ENCODE data around the gene PLN.

PLN gene

DNA sequence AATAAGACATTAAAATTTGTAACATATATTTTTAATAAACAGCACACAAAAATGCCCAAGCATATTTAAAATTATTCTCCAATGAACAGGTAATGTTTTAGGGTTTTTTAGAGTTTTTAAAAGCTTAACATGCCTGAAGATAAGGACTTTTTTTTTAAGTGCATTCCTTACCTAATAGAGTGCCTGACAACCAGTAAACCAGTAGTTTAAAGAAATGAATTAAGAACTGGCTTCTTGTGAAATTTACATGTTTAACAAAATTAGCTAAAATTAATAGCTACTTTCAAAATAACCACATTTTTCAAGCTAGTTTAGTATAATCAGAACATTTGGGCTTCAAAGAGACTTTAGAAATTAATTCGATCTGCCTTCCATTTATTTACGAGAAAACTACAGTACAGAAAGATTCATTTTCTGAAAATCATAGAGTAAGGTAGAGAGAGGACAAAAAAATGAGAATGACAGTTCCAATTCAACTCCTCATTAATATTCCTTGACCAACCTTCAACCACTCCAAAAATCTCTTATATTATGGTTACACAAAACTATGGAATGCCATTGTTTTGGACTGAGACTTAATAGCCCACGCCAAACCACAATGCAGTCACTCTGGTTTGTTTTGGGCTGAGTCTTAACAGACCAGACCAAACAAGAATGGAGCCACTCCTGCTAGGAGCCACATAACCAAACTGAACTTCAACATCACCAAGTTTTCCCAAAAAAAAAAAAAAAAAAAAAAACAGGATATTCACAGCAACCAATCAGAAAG, 5.7 kb upstream of the PLN start:
- DNase-seq: no peak

- DNase-seq: no peak
These were observed 4.0 kb upstream of the PLN start for GRCh38 chr6:118544105-118544504.

- no peak for DNase-seq
These were observed 1.8 kb upstream of the PLN start for GRCh38 chr6:118546164-118546879.

- DNase-seq: no peak
These were observed 1.2 kb upstream of the PLN start for GRCh38 chr6:118546880-118547218.

DNA sequence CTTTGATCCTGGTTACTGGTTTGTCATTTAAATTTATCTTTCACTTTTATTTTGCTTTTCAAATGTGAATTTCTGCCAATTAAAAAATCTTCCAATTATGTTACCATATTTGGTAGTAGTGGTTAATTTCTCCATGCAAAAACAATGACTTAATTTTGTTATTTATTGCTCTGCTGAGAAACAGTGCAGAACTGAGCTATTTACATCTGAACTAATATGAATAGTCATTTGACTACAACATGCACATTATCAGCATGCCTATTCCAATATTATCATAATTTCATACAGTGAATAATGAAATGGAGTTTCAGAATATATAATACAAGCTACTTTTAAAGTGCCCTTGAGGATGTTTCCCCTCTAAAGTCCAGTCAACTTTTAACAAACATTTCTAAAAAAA, 517 bp downstream of the PLN start:
- no peak for DNase-seq

GRCh38 chr6:118551063-118552053, 3.3 kb downstream of the PLN start:
- DNase-seq: no peak

DNA sequence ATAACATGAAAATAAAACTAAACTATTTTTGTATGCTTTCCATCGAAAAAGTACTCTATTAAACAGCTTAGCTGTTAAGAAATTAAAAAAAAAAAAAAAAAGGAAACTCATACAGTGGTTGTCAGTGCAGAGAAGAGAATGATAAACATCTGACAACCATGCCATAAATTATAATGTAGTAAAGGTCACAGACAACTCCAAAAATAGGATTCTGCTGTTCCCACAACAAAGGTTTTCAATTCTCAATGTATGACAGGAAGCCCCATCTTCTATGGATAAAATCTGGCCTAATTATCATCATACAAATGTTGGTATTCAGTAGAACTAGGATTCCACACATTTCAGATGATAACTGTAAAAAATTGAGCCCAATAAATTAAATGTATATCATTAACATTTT, 5.0 kb downstream of the PLN start:
- DNase-seq: no peak

DNA sequence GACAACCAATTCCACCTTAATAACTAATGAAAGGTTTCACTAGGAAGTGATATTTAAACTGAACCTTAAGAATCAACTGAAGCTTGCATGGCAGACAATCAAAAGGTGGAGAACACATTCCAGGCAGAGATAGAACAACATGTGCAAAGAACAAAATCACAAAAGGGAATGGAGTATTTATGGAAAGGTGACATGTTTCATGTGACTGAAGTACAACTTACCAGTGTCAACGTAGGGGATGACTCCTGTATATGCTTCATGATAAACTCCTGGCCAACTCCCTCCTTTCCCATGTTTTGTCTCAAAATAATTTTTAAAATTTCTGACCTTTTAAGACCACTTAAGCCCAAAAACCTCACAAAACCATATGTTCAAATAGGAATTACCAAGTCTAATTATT, 6.6 kb downstream of the PLN start:
- DNase-seq: no peak

- DNase-seq: peak; percentile 3
These were observed 10.5 kb downstream of the PLN start for GRCh38 chr6:118558464-118559217.

GRCh38 chr6:118559659-118560058, 11.6 kb downstream of the PLN start:
- DNase-seq: no peak

DNA sequence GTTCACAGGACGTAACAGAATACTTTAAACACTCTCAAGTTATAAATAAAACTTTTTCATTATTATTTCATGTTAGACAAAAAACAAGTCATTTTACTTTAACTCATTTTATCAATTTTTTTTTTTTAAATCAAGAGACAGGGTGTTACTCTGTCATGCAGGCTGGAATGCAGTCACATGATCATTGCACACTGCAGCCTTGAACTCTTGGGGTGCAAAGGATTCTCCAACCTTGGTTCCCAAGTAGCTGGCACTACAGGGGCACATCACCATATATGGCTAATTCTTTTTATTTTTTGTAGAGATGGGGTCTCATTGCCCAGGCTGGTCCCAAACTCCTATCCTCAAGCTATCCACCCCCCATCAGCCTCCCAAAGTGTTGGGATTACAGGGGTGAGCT, 14.2 kb downstream of the PLN start:
- no peak for DNase-seq

- no peak for DNase-seq
These were observed 14.9 kb downstream of the PLN start for GRCh38 chr6:118562959-118563358.

DNA sequence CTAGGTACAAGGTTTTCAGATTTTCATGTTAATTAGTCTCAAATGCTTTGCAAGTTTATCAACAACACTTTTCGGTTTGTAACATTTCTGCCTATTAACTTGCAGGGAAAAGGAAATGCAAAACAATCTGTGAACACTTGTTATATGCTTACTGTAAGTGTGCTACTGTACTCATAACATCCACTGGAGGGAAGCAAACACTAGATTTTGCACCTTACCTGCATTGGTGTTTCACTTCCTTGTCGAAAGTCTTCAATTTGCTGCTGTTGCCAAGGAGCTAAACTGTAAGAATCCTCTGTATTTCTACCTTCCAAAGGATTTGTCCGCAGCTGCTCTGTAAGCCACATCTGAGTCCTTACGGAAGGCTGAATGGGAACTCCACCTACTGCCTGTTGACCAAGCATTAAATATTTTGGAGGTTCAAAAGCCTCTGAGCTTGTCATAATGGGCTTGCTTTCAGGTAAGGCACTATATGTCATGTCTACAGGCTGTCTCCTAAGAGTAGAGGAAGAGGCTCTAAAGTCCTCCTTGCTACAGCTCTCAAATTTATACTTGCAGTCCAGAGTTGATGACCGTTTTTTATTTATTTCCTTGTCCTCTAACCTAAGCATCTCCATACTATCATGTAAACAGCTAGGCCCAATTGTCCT, 17.3 kb downstream of the PLN start:
- no peak for DNase-seq

GRCh38 chr6:118567974-118568373, 19.9 kb downstream of the PLN start:
- no peak for DNase-seq

GRCh38 chr6:118569498-118569897, 21.4 kb downstream of the PLN start:
- no peak for DNase-seq

- no peak for DNase-seq
These were observed 23.0 kb downstream of the PLN start for GRCh38 chr6:118571121-118571520.

DNA sequence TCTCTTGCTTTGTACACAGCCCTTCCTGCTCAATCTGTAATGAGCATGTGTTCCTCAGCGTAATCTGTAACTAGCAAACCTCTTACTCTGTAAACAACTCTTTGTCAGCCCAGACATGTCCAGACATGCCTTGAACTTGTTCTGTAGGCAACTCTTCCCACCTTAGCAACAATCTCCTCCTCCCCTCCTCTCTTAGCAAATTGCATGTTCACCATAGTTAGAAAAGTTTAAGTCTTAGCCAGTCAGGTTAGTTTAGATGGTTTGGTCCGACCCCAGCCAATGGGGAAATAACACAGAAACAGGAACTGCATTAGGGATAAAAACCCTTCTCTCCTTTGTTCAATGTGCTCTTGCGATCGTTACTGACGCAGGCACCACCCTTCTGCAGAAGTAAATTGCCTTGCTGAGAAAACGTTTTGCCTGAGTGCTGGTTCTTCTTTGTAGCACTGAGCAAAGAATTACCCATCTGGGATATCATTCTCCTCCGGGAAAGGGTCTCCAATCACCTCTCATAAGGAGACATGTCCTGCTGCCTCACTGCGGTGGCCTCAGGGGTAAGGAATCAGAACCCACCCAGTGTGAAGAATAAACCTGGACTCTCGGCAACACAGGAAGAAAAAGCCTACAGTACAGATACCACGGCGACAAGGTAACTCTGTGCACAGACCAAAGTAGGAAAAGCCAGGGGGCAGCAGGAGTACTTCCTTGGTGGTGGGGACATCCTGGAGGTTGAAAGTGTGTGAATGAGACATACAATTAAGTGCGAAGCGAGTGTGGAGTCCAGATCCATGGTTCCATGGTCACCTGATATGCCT, 26.2 kb downstream of the PLN start:
- no peak for DNase-seq

- DNase-seq: no peak
These were observed 29.9 kb downstream of the PLN start for GRCh38 chr6:118577972-118578371.

DNA sequence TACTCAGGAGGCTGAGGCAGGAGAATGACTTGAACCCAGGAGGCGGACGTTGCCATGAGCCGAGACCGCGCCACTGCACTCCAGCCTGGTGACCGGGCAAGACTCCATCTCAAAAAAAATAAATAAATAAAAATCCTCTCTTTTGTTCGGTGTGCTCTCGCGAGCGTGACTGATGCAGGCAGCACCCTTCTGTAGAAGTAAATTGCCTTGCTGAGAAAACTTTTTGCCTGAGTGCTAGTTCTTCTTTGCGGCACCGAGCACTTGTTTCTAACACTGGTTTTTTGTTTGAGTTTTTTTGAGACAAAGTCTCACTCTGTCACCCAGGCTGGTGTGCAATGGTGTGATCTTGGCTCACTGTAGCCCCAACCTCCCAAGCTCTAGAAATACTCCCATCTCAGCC, 30.5 kb downstream of the PLN start:
- no peak for DNase-seq

DNA sequence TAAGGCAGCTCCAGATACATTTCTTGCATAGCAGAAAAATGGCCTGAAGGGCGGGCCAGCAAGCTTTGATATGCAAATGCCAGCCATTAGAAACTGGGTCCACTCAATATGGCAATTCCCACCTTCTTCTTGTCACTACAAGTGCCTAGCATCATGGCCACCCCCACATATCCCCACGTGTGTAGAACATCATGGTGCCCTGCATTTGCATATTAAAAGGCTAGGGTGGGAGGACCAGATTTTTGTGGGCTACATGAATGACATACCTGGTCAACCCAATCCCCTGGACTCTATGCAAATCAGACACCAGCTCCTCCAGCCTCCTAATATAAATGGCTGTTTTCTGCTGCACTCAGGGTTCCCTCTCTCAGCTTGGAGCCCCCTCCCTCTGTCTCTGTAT, 31.7 kb downstream of the PLN start:
- no peak for DNase-seq
